ENCODE results near the gene TAF12. TPM values are rescaled to one million over a fixed set of nuclear protein-coding genes. Genes with fewer than 3 reads are reported as not detected.

Gene TAF12
- total RNA-seq, 1 donor from 2014 or later, result 17.1 TPM

DNA sequence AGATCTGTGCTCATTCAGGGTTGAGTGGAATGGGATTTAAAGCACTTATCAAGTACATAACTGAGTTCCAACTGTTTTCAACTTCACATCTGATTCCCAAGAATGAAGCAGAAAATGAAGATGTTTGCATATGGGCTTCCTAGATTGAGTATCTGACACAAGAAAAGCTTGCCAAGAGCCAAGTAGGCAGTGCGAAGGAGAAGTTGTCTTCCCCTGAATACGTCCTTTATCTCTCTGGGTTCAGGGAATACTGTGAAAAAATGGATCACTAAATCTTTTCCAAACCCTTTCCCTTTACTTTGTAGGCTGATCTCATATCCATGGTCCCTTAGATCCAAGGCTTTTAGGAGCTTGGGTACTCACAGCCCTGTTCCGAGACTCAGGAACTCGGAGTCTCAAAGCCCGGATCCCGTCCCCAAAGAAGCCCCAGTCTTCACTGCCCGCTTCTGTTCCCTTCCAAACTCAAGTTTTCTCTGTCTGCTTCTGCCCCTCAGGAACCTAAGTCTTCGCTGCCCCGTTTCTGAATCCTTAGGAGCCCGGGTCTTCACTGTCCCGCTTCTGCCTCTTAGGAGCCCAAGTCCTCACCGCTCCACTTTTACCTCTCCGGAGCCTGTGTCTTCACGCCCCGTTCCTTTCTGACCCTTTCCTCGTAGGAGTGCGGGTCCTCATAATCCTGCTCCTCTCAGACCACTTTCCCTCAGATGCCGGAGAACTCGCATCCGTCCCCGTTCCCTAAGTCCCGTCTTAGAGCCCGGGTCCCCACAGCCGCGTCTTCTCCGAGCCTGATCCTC lies 616 bp downstream of the TAF12 start:
- ATAC-seq (ENCODE audit: low read depth), result peak; percentile 3
- no peaks in the 10 kb centered on the region for H3K27me3 Mint-ChIP-seq

DNA sequence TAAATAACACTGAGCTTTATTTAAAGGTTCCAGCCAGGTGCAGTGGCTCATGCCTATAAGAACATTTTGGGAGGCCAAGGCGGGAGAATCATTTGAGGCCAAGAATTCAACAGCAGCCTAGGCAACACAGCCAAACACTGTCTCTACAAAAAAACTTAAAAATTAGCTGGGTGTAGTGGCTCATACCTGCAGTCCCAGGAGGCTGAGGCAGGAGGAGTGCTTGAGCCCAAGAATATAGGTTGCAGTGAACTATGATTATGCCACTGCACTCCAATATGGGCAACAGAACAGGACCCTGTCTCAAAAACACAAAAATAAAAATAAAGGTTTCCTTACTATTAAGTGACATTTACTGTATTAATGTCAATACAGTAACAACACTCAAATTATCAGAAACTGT lies 2.1 kb downstream of the TAF12 start:
- CTCF ChIA-PET, result interaction anchor here (1.3 to 1.7 kb wide), 3 partner anchors 95 to 282 kb away, joined by 4 to 8 read pairs (median 5); partner anchors contain the start of gene YTHDF2
- peak overlapping the region; percentile 96 for H3K4me3 Mint-ChIP-seq
- peaks cover 37% of the 10 kb centered on the region for H3K4me1 Mint-ChIP-seq
- peaks cover 16% of the 10 kb centered on the region for H3K36me3 Mint-ChIP-seq (ENCODE audit: low read depth)
- DNase-seq (no peak), ATAC-seq (ENCODE audit: low read depth) (no peak)
- POLR2A ChIA-PET, result interaction anchor here (1.2 to 5.6 kb wide), 5 partner anchors 29 to 541 kb away, joined by 3 to 154 read pairs (median 7); partner anchors contain the start of genes GMEB1, SRSF4 and YTHDF2
- intact Hi-C loops (cut with micrococcal nuclease), result loop anchor here (5.0 kb wide), 1 partner anchor 393 kb away; no protein-coding TSS in a partner anchor
- TF ChIP-seq, protein P1, sequence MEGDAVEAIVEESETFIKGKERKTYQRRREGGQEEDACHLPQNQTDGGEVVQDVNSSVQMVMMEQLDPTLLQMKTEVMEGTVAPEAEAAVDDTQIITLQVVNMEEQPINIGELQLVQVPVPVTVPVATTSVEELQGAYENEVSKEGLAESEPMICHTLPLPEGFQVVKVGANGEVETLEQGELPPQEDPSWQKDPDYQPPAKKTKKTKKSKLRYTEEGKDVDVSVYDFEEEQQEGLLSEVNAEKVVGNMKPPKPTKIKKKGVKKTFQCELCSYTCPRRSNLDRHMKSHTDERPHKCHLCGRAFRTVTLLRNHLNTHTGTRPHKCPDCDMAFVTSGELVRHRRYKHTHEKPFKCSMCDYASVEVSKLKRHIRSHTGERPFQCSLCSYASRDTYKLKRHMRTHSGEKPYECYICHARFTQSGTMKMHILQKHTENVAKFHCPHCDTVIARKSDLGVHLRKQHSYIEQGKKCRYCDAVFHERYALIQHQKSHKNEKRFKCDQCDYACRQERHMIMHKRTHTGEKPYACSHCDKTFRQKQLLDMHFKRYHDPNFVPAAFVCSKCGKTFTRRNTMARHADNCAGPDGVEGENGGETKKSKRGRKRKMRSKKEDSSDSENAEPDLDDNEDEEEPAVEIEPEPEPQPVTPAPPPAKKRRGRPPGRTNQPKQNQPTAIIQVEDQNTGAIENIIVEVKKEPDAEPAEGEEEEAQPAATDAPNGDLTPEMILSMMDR (IDR thresholded peaks at IDR 0.05), result no peak
- no peaks in the 10 kb centered on the region for H3K9me3 Mint-ChIP-seq
- H3K27me3 Mint-ChIP-seq, result no peaks in the 10 kb centered on the region
- H3K27ac Mint-ChIP-seq, result no peak overlapping the region

More for the DNA sequence above, 616 bp downstream of the TAF12 start:
- no peaks in the 10 kb centered on the region for H3K9me3 Mint-ChIP-seq
- peaks cover 12% of the 10 kb centered on the region for H3K36me3 Mint-ChIP-seq (ENCODE audit: low read depth)
- intact Hi-C loops (cut with micrococcal nuclease), result loop anchor here (1.0 to 5.0 kb wide), 7 partner anchors 123 to 541 kb away; no protein-coding TSS in a partner anchor
- TF ChIP-seq, protein P1 (IDR thresholded peaks at IDR 0.05), result no peak
- ChIA-PET CTCF (interaction anchor here (0.5 to 2.3 kb wide), 9 partner anchors 26 to 390 kb away, joined by 3 to 19 read pairs (median 3); partner anchors contain the start of genes GMEB1 and YTHDF2), POLR2A (interaction anchor here (0.8 to 5.6 kb wide), 25 partner anchors 13 to 540 kb away, joined by 3 to 154 read pairs (median 6); partner anchors contain the start of genes GMEB1, MED18, RCC1 and SRSF4)
- DNase-seq, result no peak
- peak overlapping the region; percentile 97 for H3K27ac Mint-ChIP-seq
- H3K4me3 Mint-ChIP-seq, result peak overlapping the region; percentile 96
- peaks cover 42% of the 10 kb centered on the region for H3K4me1 Mint-ChIP-seq

DNA sequence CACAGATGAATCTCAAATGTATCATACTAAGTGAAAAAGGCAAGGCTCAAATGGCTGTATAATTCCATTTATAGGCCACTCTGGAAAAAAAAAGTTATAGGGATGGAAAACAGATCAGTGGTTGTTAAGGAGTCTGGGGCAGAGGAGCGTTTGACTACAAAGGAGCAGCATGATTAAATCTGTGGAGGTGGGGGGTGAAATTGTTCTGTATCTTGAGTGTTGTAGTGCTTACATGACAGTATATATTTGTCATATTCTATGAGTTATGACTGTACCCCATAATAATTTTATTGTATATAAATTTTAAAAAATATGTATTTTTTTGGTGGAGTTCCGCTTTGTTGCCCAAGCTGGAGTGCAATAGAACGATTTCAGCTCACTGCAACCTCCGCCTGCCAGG lies 10.3 kb downstream of the TAF12 start:
- intact Hi-C loops (cut with micrococcal nuclease), result no loop called here
- no peaks in the 10 kb centered on the region for H3K27me3 Mint-ChIP-seq
- peaks cover 14% of the 10 kb centered on the region for H3K36me3 Mint-ChIP-seq (ENCODE audit: low read depth)
- no peak overlapping the region for H3K4me3 Mint-ChIP-seq
- TF ChIP-seq, protein P1 (IDR thresholded peaks at IDR 0.05), result no peak
- no peak for ATAC-seq (ENCODE audit: low read depth)
- no peak for DNase-seq
- H3K4me1 Mint-ChIP-seq, result peaks cover 5% of the 10 kb centered on the region
- CTCF ChIA-PET, result no interaction called here
- H3K9me3 Mint-ChIP-seq, result no peaks in the 10 kb centered on the region
- POLR2A ChIA-PET, result interaction anchor here (0.7 kb wide), 1 partner anchor 21 kb away, joined by 5 read pairs; no protein-coding TSS in a partner anchor
- no peak overlapping the region for H3K27ac Mint-ChIP-seq

DNA sequence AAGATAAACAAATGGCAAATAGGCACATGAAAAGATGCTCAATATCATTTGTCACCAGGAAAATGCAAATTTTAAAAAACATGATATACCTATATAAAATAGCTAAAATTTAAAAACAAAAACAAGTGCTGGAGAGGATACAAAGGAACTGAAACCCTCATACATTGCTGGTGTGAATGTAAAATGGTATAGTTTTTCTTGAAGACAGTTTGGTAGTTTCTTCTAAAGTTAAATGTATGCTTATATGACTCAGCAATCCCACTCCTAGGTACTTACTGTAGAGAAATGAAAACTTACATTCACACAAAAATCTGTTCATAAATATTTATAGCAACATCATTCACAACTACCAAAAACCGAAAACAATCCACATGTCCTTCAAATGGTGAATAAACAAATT lies 11.2 kb downstream of the TAF12 start:
- Mint-ChIP-seq H3K4me3 (no peak overlapping the region), H3K4me1 (peaks cover 5% of the 10 kb centered on the region), H3K9me3 (no peaks in the 10 kb centered on the region), H3K36me3 (ENCODE audit: low read depth) (peaks cover 10% of the 10 kb centered on the region), H3K27ac (no peak overlapping the region), H3K27me3 (no peaks in the 10 kb centered on the region)
- TF ChIP-seq, protein P1 (IDR thresholded peaks at IDR 0.05), result no peak
- intact Hi-C loops (cut with micrococcal nuclease), result no loop called here
- POLR2A ChIA-PET, result no interaction called here
- ATAC-seq (ENCODE audit: low read depth), result no peak
- CTCF ChIA-PET, result no interaction called here
- DNase-seq, result no peak

DNA sequence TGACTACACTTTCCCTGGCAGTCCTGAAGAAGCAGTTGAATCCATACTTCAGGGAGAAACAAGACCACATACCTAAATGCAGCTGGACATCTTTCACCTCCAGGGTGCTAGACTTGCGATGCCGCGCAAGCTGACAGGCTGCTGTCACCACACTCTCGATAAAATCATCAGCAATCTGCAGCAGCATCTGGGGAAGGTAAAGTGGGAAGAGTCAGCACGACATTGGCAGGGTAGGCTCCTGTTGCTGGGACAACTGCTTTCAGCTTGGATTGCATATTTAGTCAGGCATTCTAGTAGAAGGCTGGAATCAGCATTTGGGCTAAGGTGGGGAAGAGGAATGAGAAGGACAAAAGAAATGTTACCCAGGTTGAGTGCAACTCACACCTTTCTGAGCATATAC lies 29.7 kb downstream of the TAF12 start:
- DNase-seq (no peak), ATAC-seq (ENCODE audit: low read depth) (no peak)
- TF ChIP-seq, protein P1 (IDR thresholded peaks at IDR 0.05), result no peak
- intact Hi-C loops (cut with micrococcal nuclease), result no loop called here
- Mint-ChIP-seq H3K4me3 (no peak overlapping the region), H3K27me3 (no peaks in the 10 kb centered on the region), H3K9me3 (no peaks in the 10 kb centered on the region), H3K36me3 (ENCODE audit: low read depth) (peaks cover 57% of the 10 kb centered on the region), H3K27ac (no peak overlapping the region), H3K4me1 (no peaks in the 10 kb centered on the region)
- ChIA-PET CTCF (no interaction called here), POLR2A (no interaction called here)

Measured in activated B cell treated with CpG ODN at 0.5 μM for 24 hours (primary cell).